ENCODE results near the gene KIF26A.

The KIF26A gene

DNA sequence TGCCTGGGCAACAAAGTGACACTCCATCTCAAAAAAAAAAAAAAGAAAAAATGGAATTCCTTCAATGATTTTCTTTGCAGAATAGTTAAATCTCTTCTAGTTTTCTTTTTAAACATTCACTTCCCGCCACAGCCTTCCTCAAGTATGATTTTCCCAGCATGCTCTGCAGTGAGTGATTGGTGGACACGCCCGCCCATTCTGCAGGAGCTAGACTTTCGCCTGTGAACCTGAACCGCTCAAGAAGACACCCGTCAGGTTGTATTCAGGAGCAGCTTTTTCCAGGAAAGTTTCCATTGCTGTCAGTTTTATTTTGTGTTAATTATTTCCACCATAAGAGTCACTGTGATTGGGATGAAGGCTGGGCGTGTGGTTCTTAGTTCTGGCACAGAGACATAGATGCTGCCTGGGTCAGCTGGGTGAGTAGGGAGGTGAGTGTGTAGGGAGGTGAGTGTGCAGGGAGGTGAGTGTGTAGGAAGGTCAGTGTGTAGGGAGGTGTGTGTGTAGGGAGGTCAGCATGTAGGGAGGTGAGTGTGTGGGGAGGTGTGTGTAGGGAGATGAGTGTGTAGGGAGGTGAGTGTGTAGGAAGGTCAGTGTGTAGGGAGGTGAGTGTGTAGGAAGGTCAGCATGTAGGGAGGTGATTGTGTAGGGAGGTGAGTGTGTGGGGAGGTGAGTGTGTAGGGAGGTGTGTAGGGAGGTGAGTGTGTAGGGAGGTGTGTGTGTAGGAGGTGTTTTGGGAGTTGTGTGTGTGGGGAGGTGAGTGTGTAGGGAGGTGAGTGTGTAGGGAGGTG is 76.2 kb downstream of the KIF26A start:
- H3K4me1 Mint-ChIP-seq (ENCODE audit: low read depth in 2 of 2), result no peaks in the 10 kb centered on the region
- H3K27me3 Mint-ChIP-seq, result peaks cover 15 to 58% of the 10 kb centered on the region in 2 donors
- H3K36me3 Mint-ChIP-seq (ENCODE audit: insufficient read depth), result no peaks in the 10 kb centered on the region
- no peak overlapping the region for H3K4me3 Mint-ChIP-seq
- ATAC-seq (replicated peaks), result no peak
- no peak overlapping the region for H3K27ac Mint-ChIP-seq
- no peak for DNase-seq
- H3K9me3 Mint-ChIP-seq, result no peaks in the 10 kb centered on the region

- ATAC-seq (replicated peaks), result no peak
Observed at GRCh38 chr14:104215706-104216334, 77.4 kb downstream of the KIF26A start.

DNA sequence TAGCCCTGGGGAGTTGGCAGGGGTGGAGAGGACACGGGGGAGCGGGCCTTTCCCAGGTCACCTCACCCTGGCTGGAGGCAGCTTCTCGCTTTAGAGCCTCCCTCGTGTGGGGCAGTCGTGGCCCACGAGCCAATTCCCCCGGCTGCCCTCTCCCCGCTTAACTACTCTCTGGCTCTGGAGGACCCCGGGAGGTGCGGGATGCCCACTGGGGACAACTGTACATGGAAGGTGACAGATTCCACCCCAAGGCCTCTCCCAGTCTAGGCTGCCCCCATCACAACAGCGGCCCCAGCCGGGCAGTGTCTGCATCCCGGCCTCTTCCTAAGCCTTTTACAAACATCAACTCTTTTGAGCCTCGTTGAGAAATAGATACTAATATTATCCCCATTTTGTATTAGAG is 78.1 kb downstream of the KIF26A start:
- Mint-ChIP-seq H3K36me3 (ENCODE audit: insufficient read depth) (no peaks in the 10 kb centered on the region), H3K9me3 (no peaks in the 10 kb centered on the region), H3K27me3 (peaks cover 13 to 60% of the 10 kb centered on the region in 2 donors), H3K4me3 (no peak overlapping the region), H3K4me1 (ENCODE audit: low read depth in 2 of 2) (no peaks in the 10 kb centered on the region), H3K27ac (no peak overlapping the region)
- DNase-seq (no peak), ATAC-seq (replicated peaks) (no peak)

More at GRCh38 chr14:104215706-104216334, 77.4 kb downstream of the KIF26A start:
- Mint-ChIP-seq H3K36me3 (ENCODE audit: insufficient read depth) (no peaks in the 10 kb centered on the region), H3K4me3 (no peak overlapping the region), H3K27ac (no peak overlapping the region), H3K27me3 (peaks cover 15 to 60% of the 10 kb centered on the region in 2 donors), H3K4me1 (ENCODE audit: low read depth in 2 of 2) (no peaks in the 10 kb centered on the region), H3K9me3 (no peaks in the 10 kb centered on the region)
- no peak for DNase-seq

DNA sequence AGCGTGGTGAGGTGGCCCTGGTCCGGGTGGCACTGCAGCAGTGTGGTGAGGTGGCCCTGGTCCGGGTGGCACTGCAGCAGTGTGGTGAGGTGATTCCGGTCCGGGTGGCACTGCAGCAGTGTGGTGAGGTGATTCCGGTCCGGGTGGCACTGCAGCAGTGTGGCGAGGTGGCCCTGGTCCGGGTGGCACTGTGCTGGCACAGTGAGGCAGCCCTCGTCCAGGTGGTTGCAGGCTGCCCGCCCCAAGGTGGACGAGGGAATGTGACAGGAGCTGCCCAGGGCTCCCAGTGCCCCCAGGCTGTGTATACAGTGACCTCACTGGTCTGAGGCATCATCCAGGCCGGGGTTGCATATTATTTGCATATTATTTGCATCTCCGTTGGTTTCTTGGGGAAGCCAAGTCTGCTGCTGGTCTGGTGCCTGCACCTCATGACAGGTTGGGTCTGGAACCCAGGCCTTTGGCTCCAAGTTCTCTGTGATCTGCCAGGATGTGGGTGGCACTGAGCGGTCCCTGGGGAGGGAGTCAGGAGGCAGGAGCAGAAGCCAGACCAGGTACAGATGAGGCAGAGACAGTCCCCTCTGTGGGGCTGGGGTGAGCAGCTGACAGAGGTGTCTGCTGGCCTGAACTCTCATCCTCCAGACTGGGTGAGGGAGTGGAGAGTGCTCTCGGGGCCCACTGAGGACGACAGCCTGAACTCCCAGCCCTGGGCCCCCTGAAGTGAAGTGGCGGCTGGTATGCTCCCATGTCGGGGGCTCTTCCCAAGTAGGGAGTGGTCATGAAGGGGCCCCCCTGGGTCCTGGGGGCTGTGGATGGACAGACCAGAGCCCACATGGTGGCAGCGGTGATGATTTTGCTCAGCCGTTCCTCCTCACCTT is 79.3 kb downstream of the KIF26A start:
- Mint-ChIP-seq H3K36me3 (ENCODE audit: insufficient read depth) (no peaks in the 10 kb centered on the region), H3K27me3 (peaks cover 4 to 61% of the 10 kb centered on the region in 2 donors), H3K4me1 (ENCODE audit: low read depth in 2 of 2) (no peaks in the 10 kb centered on the region), H3K4me3 (no peak overlapping the region), H3K9me3 (no peaks in the 10 kb centered on the region), H3K27ac (no peak overlapping the region)
- ATAC-seq (replicated peaks) (no peak), DNase-seq (no peak)

- ATAC-seq (replicated peaks), result no peak
- Mint-ChIP-seq H3K27me3 (peaks cover 4 to 56% of the 10 kb centered on the region in 2 donors), H3K4me1 (ENCODE audit: low read depth in 2 of 2) (no peaks in the 10 kb centered on the region)
Observed at GRCh38 chr14:104218361-104219180, 80.2 kb downstream of the KIF26A start.

DNA sequence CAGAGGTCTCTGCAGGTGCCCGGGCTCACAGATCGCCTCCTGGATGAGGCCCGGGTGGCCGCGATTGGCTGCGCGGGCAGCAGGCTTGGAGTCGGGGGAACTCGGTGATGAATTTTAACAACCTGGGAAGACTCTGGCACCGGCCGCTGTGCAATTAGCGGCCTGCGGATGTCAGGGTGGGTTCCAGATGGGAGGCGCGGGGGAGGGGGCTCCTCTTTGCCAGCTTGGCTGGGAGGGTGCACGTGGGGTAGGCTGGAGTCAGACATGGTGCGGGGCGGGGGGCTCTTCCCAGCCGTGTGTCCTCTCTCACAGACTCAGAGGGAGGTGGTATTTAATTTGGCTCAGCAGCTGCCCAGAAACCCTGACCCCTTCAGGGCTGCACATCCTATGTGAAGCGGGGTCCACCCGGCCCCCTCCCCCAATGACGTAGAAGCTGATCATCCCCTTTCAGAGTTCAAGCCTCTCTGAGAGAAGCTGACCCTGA is 81.4 kb downstream of the KIF26A start:
- no peak overlapping the region for H3K27ac Mint-ChIP-seq
- peaks cover 0 to 6% of the 10 kb centered on the region in 2 donors for H3K4me1 Mint-ChIP-seq (ENCODE audit: low read depth in 2 of 2)
- no peaks in the 10 kb centered on the region for H3K9me3 Mint-ChIP-seq
- DNase-seq (no peak), ATAC-seq (replicated peaks) (no peak)
- no peak overlapping the region for H3K4me3 Mint-ChIP-seq
- H3K27me3 Mint-ChIP-seq, result peaks cover 15 to 57% of the 10 kb centered on the region in 2 donors
- no peaks in the 10 kb centered on the region for H3K36me3 Mint-ChIP-seq (ENCODE audit: insufficient read depth)

More at GRCh38 chr14:104218361-104219180, 80.2 kb downstream of the KIF26A start:
- Mint-ChIP-seq H3K9me3 (no peaks in the 10 kb centered on the region), H3K36me3 (ENCODE audit: insufficient read depth) (no peaks in the 10 kb centered on the region), H3K27ac (no peak overlapping the region), H3K4me3 (no peak overlapping the region)
- no peak for DNase-seq

- Mint-ChIP-seq H3K27me3 (peaks cover 18 to 62% of the 10 kb centered on the region in 2 donors), H3K4me1 (ENCODE audit: low read depth in 2 of 2) (peaks cover under 1 to 8% of the 10 kb centered on the region in 2 donors), H3K36me3 (ENCODE audit: insufficient read depth) (no peaks in the 10 kb centered on the region), H3K4me3 (no peak overlapping the region), H3K27ac (no peak overlapping the region), H3K9me3 (no peaks in the 10 kb centered on the region)
- DNase-seq (no peak), ATAC-seq (replicated peaks) (no peak)
Observed at GRCh38 chr14:104220215-104221070, 82.1 kb downstream of the KIF26A start.

- H3K27ac Mint-ChIP-seq, result no peak overlapping the region
Observed at GRCh38 chr14:104221071-104221625, 82.8 kb downstream of the KIF26A start.

DNA sequence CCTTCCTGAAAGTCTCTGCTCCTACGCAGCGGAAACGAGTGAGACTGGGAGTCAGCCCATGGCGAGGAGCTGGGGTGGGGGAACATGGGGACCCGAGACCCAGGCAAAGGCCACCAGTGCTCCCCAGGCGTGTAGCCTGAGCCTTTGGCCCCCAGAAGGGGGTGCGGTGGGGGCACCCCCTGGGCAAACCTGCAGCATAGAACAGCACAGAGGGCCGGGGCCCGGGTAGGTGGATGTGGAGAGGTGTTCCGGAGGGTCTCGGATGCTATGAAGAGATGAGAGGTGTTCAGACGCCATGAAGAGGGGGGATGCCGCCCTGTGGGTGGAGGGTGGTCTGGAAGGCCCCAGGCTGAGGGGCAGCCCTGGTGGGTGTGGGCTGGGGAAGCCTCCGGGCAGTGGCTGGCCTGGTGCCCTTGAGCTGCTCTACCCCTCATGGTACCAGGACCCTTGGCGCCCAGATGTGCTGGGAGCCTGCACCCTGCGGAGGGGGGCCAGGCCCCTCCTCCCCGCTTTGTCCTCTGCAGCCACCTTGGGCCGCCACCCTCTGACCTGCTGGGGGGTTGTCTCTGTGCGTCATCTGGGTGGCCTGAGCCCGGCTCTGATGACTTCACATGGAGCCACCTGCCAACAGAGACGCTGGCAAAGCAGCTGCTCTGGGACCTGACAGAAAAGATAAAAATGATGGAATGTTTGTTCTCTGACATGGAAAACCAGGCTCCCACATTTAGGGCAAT is 83.4 kb downstream of the KIF26A start:
- Mint-ChIP-seq H3K4me1 (ENCODE audit: low read depth in 2 of 2) (peaks cover 5 to 8% of the 10 kb centered on the region in 2 donors), H3K4me3 (no peak overlapping the region), H3K36me3 (ENCODE audit: insufficient read depth) (no peaks in the 10 kb centered on the region), H3K9me3 (no peaks in the 10 kb centered on the region), H3K27me3 (peaks cover 18 to 62% of the 10 kb centered on the region in 2 donors), H3K27ac (no peak overlapping the region)
- DNase-seq, result no peak
- no peak for ATAC-seq (replicated peaks)

More at GRCh38 chr14:104221071-104221625, 82.8 kb downstream of the KIF26A start:
- ATAC-seq (replicated peaks) (no peak), DNase-seq (no peak)
- no peak overlapping the region for H3K4me3 Mint-ChIP-seq
- peaks cover 18 to 62% of the 10 kb centered on the region in 2 donors for H3K27me3 Mint-ChIP-seq
- H3K36me3 Mint-ChIP-seq (ENCODE audit: insufficient read depth), result no peaks in the 10 kb centered on the region
- H3K4me1 Mint-ChIP-seq (ENCODE audit: low read depth in 2 of 2), result peaks cover 5 to 8% of the 10 kb centered on the region in 2 donors
- no peaks in the 10 kb centered on the region for H3K9me3 Mint-ChIP-seq

DNA sequence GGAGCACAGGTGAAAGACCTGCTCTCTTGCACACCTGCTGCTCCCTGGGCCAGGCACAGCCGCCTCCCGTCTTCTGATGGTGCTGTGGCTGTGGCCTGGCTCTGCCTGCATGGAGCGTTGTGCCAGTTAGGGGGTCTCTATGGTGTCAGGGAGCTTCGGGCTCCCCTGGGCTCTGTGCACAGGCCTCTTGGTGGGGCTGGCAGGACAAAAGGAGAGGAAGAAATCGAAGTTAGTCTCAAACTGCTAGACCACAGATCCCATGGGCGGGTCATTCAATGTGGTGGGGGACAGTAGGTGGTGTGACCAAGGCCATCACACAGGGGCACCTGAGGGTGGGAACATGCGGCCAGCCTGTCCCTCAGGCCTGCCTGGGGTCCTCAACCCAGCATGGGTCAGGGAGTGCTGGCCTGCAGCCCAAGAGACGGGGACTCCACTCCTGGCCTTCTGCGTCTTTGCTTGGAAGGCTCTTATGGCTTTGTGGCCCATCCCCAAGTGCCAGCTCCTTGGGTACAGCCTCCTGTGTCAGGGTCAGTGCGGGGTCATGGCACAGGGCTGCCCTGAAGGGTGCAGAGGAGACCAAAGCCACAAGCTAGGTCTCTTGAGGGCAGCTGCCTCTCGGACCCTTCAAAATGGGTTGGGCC is 84.1 kb downstream of the KIF26A start:
- Mint-ChIP-seq H3K4me1 (ENCODE audit: low read depth in 2 of 2) (peaks cover 5 to 8% of the 10 kb centered on the region in 2 donors), H3K27me3 (peaks cover 18 to 62% of the 10 kb centered on the region in 2 donors), H3K36me3 (ENCODE audit: insufficient read depth) (no peaks in the 10 kb centered on the region), H3K27ac (no peak overlapping the region), H3K4me3 (no peak overlapping the region), H3K9me3 (no peaks in the 10 kb centered on the region)
- ATAC-seq (replicated peaks) (no peak), DNase-seq (no peak)

Measured in effector memory CD8-positive, alpha-beta T cell (primary cell).